Measurements from ENCODE around the gene SSR4.

- no peak for TF ChIP-seq CTCF (IDR thresholded peaks at IDR 0.05 in 2 of 3, conservative IDR thresholded peaks at IDR 0.05 in 1 of 3; ENCODE audit: borderline replicate concordance in 1 of 3, insufficient read depth in 1 of 3, low read depth in 2 of 3, low read length in 2 of 3)
- no peak for TF ChIP-seq REST (IDR thresholded peaks at IDR 0.05; ENCODE audit: low read depth)
- TF ChIP-seq YY1 (IDR thresholded peaks at IDR 0.05; ENCODE audit: extremely low read depth, insufficient replicate concordance, low read depth, low read length) = no peak
- no peak for TF ChIP-seq SRF (IDR thresholded peaks at IDR 0.05; ENCODE audit: low read depth)
- TF ChIP-seq ZBTB33 (IDR thresholded peaks at IDR 0.05; ENCODE audit: extremely low read depth, insufficient replicate concordance, low read length) = no peak
- TF ChIP-seq SIN3A (IDR thresholded peaks at IDR 0.05; ENCODE audit: low read depth) = no peak
- TF ChIP-seq FOSL1 (IDR thresholded peaks at IDR 0.05; ENCODE audit: low read depth) = no peak
- TF ChIP-seq POLR2AphosphoS5 (IDR thresholded peaks at IDR 0.05; ENCODE audit: low read depth, low read length) = no peak
These were observed 18.7 kb downstream of the SSR4 start for GRCh38 chrX:153813161-153813560.

Measured in HCT116 (cell line).